ENCODE results near the gene LAIR1.

- no peak for TF ChIP-seq CTCF (IDR thresholded peaks at IDR 0.05; ENCODE audit: insufficient read depth, low read length, poor library complexity, severe bottlenecking)
- no peak for TF ChIP-seq EZH2phosphoT487 (conservative IDR thresholded peaks at IDR 0.05; ENCODE audit: low read length)
These were observed 46.3 kb upstream of the LAIR1 start for GRCh38 chr19:54411033-54411432.

All from SU-DHL-6 (cell line).